Activated CD4-positive, alpha-beta T cell treated with anti-CD3 and anti-CD28 coated beads, Interleukin-2, Interleukin-4, amounts not matched to agents 100 ng/mL and 50 ng/mL, durations not matched to agents 16 hours and 8 hours (primary cell): ENCODE measurements around the gene KDM4B.

Source experiments
- DNase-seq: peaks from one replicate; pipeline ENCODE4 v3.0.0-alpha.2; 2020; ENCODE audit warnings: low spot score

Gene KDM4B

GRCh38 chr19:5012688-5013457 is 44.0 kb downstream of the KDM4B start:
- DNase-seq = no peak

GRCh38 chr19:5013761-5014160 is 44.8 kb downstream of the KDM4B start:
- no peak for DNase-seq

- no peak for DNase-seq
Observed at GRCh38 chr19:5014941-5015340, 46.0 kb downstream of the KDM4B start.

GRCh38 chr19:5016268-5016667 is 47.4 kb downstream of the KDM4B start:
- no peak for DNase-seq

- no peak for DNase-seq
Observed at GRCh38 chr19:5016781-5017180, 47.9 kb downstream of the KDM4B start.

- no peak for DNase-seq
Observed at GRCh38 chr19:5017235-5017634, 48.3 kb downstream of the KDM4B start.

- no peak for DNase-seq
Observed at GRCh38 chr19:5018224-5019015, 49.5 kb downstream of the KDM4B start.

- no peak for DNase-seq
Observed at GRCh38 chr19:5020368-5020767, 51.5 kb downstream of the KDM4B start.

GRCh38 chr19:5021046-5021445 is 52.1 kb downstream of the KDM4B start:
- DNase-seq = no peak

GRCh38 chr19:5022066-5022860 is 53.4 kb downstream of the KDM4B start:
- DNase-seq = no peak

- no peak for DNase-seq
Observed at GRCh38 chr19:5023128-5023571, 54.2 kb downstream of the KDM4B start.

- DNase-seq = no peak
Observed at GRCh38 chr19:5024282-5024681, 55.4 kb downstream of the KDM4B start.

GRCh38 chr19:5025027-5025426 is 56.1 kb downstream of the KDM4B start:
- no peak for DNase-seq

GRCh38 chr19:5026706-5027273 is 57.9 kb downstream of the KDM4B start:
- DNase-seq = no peak

GRCh38 chr19:5028229-5028886 is 59.4 kb downstream of the KDM4B start:
- DNase-seq = no peak

- DNase-seq = peak; percentile 61
Observed at GRCh38 chr19:5029596-5029995, 60.7 kb downstream of the KDM4B start.

- DNase-seq = no peak
Observed at GRCh38 chr19:5030136-5030820, 61.4 kb downstream of the KDM4B start.

- DNase-seq = no peak
Observed at GRCh38 chr19:5030822-5031221, 61.9 kb downstream of the KDM4B start.

GRCh38 chr19:5031231-5032100 is 62.6 kb downstream of the KDM4B start:
- DNase-seq = peak; percentile 80
